HG03135 (cell line): ENCODE data around the gene ANKRD16.
"Not testable (repeated sequence)": the region's sequence is repeated elsewhere in the genome, so short reads cannot be mapped to it uniquely, and the experiment has no call there.

Experiments
- ATAC-seq: cut with Tn5 transposase; IDR thresholded peaks from one replicate; pipeline ENCODE4 v1.9.1; 2021; ENCODE audit warnings: mild to moderate bottlenecking, moderate library complexity; ENCODE audit not compliant: unreplicated experiment

Gene ANKRD16

GRCh38 chr10:5882961-5883360 lies 6.7 kb downstream of the ANKRD16 start:
- ATAC-seq: no peak

- ATAC-seq: not testable (repeated sequence)
Observed at GRCh38 chr10:5877041-5877440, 12.7 kb downstream of the ANKRD16 start.

DNA sequence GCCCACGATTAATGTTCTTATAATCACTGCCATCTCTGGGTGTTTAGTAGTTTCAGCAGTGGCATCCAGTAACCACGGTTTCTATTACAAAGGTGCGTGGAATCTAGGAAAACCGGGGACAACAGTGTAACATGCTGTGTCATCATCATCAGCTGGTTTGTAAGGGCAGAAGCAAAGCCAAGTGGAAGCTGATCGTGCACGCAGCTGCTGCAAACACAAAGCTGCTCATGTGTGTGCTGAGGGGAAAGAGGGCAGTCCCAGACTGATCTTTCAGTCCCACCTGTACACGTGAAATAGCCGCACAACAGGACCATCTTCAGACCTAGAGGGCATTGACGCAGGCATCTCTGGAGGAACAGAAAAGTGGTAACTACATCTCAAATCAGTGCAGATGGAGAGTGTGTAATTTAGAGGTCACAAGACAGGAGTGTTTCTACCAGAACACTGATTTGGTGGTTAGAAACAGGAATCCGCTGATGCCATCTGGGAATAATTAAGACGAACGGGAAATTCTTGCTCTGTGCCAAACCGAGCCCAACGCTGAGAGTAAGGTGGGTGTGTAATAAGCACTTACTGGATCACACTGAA lies 13.4 kb downstream of the ANKRD16 start:
- no peak for ATAC-seq

- peak; percentile 75 for ATAC-seq
Observed at GRCh38 chr10:5873515-5873995, 16.1 kb downstream of the ANKRD16 start.

DNA sequence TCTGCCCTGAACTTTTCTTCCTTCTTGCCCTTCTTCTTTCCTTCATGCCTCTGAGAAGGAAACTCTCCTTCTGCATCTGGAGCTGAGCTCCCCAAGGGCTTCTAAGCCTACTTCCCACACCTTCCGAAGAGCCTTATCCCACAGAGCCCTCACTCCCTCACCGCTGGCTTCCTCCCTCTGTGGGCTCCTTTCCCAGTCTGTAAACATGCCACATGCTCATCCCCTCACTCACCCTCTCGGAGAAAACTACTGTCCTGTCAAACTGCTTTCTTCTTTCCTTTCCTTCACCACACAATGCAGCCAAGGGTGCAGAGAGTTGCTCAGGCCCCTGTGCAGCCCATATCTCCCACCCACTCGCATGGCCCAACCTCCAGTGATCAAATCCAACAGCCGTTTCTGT lies 18.1 kb downstream of the ANKRD16 start:
- ATAC-seq: no peak

DNA sequence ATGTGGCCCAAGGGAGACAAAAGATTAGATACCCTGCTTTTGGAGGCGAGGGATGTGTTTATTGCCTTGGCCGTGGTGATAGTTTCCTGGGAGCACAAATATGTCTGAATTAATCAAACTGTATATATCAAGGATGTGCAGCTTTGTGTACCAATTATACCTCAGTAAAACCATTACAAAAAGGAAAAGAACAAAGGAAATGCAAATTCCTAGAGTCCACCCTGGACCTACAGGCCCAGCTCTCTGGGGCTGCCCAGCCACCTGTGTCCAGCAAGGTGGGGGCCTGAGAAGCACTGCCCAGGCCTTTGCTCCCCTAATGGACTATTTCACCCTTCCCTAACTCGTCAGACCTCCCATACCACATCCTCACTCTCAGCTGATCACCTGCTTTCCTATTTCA lies 20.5 kb downstream of the ANKRD16 start:
- ATAC-seq: no peak

GRCh38 chr10:5868383-5868782 lies 21.3 kb downstream of the ANKRD16 start:
- ATAC-seq: not testable (repeated sequence)

- ATAC-seq: not testable (repeated sequence)
Observed at GRCh38 chr10:5867091-5867615, 22.5 kb downstream of the ANKRD16 start.

GRCh38 chr10:5866451-5867081 lies 23.1 kb downstream of the ANKRD16 start:
- not testable (repeated sequence) for ATAC-seq

- ATAC-seq: not testable (repeated sequence)
Observed at GRCh38 chr10:5862981-5863685, 26.6 kb downstream of the ANKRD16 start.

- peak; percentile 95 for ATAC-seq
Observed at GRCh38 chr10:5862360-5862961, 27.2 kb downstream of the ANKRD16 start.

DNA sequence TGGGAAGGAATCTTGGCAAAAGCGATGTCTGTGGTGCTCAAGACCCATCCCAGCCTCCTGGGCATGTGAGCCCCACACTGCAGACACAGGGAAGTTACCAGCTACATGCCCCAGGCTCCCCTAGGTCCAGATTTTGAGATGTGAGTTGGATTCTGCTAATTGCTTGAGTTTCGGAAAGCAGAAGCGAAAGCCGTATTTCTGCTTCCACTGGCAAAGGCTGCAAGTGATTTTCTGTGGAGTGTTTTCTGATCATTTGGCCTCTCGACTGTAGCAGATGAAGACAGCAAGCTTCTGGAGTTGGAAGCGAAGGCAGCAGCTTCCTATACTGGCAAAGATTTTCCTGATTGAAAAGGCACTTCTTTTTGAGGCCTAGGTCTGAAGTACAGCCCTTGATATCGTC lies 29.6 kb downstream of the ANKRD16 start:
- no peak for ATAC-seq

DNA sequence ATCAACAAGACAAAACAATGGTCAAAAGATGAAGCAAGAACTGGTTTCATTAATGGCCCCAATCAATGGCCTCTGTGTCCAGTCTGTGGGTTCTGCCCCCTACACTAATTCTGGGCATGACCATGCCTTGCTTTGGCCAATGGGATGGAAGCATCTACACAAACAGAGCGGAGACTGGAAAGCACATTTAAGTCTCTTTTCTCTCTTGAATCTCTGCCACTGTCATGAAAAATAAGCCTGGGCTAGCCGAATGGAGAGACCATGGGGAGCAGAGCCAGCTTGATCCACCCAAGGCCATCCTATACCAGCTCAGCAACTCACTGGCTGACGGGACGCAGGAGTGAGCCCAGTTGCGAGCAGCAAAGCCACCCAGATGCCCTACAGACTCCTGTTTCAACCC lies 30.9 kb downstream of the ANKRD16 start:
- no peak for ATAC-seq

GRCh38 chr10:5856701-5857004 lies 33.0 kb downstream of the ANKRD16 start:
- no peak for ATAC-seq

DNA sequence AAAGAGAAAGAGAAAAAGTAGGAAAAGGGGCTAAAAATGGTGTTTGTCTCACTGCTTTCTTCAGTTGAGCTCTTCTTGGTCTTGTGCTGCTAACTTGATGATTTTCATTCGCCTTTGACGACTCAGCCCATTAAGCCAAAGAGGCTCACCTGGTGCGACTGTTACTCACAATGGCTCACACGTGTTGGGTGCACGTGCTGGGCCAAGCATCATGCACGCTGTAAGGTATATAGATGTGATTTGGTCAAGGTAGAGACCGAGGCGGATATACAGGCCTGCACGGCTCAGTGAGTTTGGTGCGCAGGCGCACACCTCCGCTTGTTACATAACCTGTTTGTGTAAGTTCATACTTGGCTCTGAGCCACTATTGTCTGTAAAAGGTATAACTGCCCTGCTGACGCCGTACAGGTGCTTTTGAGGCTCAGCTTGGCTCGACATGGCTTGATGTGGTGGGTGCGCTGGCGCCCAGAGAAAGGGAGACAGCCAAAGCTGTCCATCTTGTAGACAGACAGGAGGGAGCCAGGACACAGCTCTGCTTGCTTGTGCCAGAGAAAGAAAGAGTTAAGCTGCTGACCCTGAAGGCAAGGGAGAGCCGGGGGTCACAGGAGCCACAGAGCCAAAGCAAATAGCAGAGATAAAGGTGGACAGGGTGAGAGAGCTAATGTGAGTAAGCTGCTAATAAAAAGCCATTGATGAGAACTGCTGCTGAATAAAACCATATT lies 33.6 kb downstream of the ANKRD16 start:
- no peak for ATAC-seq

- ATAC-seq: no peak
Observed at GRCh38 chr10:5854131-5854475, 35.6 kb downstream of the ANKRD16 start.

DNA sequence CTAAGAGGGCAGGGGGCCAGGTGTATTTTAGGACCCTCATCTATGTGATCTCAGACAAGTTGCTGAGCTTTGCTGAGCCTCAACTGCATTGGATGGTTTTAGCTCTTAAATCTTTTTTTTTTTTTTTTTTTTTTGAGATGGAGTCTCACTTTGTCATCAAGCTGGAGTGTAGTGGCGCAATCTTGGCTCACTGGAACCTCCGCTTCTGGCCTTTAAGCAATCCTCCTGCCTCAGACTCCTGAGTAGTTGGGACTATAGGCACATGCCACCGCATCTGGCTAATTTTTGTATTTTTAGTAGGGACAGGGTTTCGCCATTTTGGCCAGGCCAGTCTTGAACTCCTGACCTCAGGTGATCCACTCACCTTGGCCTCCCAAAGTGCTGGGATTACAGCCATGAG lies 43.0 kb downstream of the ANKRD16 start:
- not testable (repeated sequence) for ATAC-seq

DNA sequence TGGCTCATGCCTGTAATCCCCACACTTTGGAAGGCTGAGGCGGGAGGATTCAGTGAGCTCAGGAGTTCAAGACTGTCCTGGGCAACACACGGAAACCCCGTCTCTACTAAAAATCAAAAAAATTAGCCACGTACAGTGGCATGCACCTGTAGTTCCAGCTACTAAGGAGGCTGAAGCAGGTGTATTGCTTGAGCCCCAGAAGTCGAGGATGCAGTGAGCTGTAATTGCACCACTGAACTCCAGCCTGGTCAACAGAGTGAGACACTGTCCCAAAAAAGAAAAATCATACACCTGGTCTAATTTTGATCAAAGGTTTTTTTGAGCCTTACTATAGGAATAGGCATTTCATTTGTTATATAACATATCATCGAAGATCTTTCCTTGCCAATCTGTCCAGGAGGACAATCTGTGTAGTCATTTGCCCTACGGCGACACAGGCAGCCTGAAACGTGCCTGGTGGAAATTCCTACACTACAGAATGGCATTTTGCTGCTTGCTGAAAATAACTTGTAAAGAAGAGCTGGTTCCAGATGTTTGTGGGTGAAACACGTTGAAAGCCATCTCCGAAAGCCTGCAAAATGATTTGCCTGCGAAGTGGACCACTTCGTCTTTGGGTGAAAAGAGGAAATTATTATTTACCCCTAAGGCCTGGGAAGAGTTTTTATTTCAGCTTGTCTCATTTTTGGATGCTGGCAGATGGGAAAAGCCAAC lies 45.2 kb downstream of the ANKRD16 start:
- no peak for ATAC-seq

- ATAC-seq: no peak
Observed at GRCh38 chr10:5843686-5844344, 45.9 kb downstream of the ANKRD16 start.

GRCh38 chr10:5841965-5842364 lies 47.7 kb downstream of the ANKRD16 start:
- no peak for ATAC-seq
